Measurements from ENCODE around the gene YES1.

GRCh38 chr18:686339-687111 lies 125.5 kb downstream of the YES1 start:
- TF ChIP-seq HDAC2 (IDR thresholded peaks at IDR 0.05; ENCODE audit: borderline replicate concordance in 1 of 2, low read depth in 2 of 2, low read length in 2 of 2) (0 out of 4 replicates have a peak, but pooled peaks of 1 of the 2 experiments have one; percentile 56), RAD21 (IDR thresholded peaks at IDR 0.05 in 1 of 2, conservative IDR thresholded peaks at IDR 0.05 in 1 of 2; ENCODE audit: low read depth in 2 of 2, low read length in 2 of 2) (peak in 1 of 2 experiments; percentile 34; a peak in 2 of 4 replicates), ZNF274 (IDR thresholded peaks at IDR 0.05; ENCODE audit: borderline replicate concordance, extremely low read depth, low read length) (no peak), HDAC6 (IDR thresholded peaks at IDR 0.05; ENCODE audit: low read depth, low read length) (no peak), POLR2A (IDR thresholded peaks at IDR 0.05; ENCODE audit: control extremely low read depth in 1 of 2, low read depth in 2 of 2, low read length in 2 of 2) (no peak), SP1 (IDR thresholded peaks at IDR 0.05; ENCODE audit: low read depth, low read length) (no peak), JUN (IDR thresholded peaks at IDR 0.05; ENCODE audit: low read depth, low read length) (no peak), RNF2 (IDR thresholded peaks at IDR 0.05; ENCODE audit: borderline replicate concordance, low read depth, low read length, missing control alignments, poor library complexity, severe bottlenecking) (no peak), CEBPB (IDR thresholded peaks at IDR 0.05; ENCODE audit: low read depth, low read length) (no peak), CREB1 (IDR thresholded peaks at IDR 0.05) (no peak), TEAD4 (IDR thresholded peaks at IDR 0.05; ENCODE audit: low read depth, low read length) (peak; percentile 40; the same call in 1 of the 2 replicates)
- TF ChIP-seq, protein P1, sequence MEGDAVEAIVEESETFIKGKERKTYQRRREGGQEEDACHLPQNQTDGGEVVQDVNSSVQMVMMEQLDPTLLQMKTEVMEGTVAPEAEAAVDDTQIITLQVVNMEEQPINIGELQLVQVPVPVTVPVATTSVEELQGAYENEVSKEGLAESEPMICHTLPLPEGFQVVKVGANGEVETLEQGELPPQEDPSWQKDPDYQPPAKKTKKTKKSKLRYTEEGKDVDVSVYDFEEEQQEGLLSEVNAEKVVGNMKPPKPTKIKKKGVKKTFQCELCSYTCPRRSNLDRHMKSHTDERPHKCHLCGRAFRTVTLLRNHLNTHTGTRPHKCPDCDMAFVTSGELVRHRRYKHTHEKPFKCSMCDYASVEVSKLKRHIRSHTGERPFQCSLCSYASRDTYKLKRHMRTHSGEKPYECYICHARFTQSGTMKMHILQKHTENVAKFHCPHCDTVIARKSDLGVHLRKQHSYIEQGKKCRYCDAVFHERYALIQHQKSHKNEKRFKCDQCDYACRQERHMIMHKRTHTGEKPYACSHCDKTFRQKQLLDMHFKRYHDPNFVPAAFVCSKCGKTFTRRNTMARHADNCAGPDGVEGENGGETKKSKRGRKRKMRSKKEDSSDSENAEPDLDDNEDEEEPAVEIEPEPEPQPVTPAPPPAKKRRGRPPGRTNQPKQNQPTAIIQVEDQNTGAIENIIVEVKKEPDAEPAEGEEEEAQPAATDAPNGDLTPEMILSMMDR (IDR thresholded peaks at IDR 0.05; ENCODE audit: control extremely low read depth in 1 of 3, insufficient read depth in 1 of 3, low read depth in 1 of 3, low read length in 3 of 3), result peak; percentile 9 to 21 (median 14); a peak in 3 of 4 replicates
